Naive thymus-derived CD4-positive, alpha-beta T cell (primary cell): ENCODE measurements around the gene ATOH8. TPM values are rescaled to one million over a fixed set of nuclear protein-coding genes. Genes with fewer than 3 reads are reported as not detected.

ENCODE experiments used
- microRNA-seq: library from miRNA; unstranded; fragments of <30 nt; microRNA quantifications from one replicate; pipeline ENCODE4 v1.2.0, GENCODE V29; 2022; ENCODE audit warnings: borderline microRNAs expressed
- polyA plus RNA-seq, 2 donors: library from polyadenylated mRNA; unstranded; fragments of 300-500 nt; fragmentation: Illumina TruSeq; gene quantifications; one replicate each; pipeline ENCODE4 v1.2.3, GENCODE V29; 2021
- total RNA-seq, 6 experiments: library from RNA in 5 of 6; stranded (reverse) in 5 of 6; gene quantifications; 1 replicate in 5 of 6; 2 replicates in 1 of 6; pipeline ENCODE4 v1.2.3 and lab custom pipeline; 2021 to 2026

ATOH8 gene
- total and polyA plus RNA-seq, 7 experiments from 2014 or later = 0.42 to 0.73 TPM; not detected in 5

Small RNA genes within 50 kb of the gene (microRNA-seq; reads per million reads assigned to microRNA genes)
- not detected for gene MIR6071

Other genes with a start within 250 kb of the ATOH8 start
- gene MAT2A, start 214.8 kb upstream of the ATOH8 start, total RNA-seq = 100 to 1,000 TPM in 4 of 5 experiments, 10 to 100 TPM in 1; 96.3 to 268 (median 178) TPM
- gene MAT2A, start 214.8 kb upstream of the ATOH8 start, polyA plus RNA-seq = 100 to 1,000 TPM in 1 of 2 donors, 10 to 100 TPM in 1; 79.8 to 120 TPM
- gene GGCX, start 192.5 kb upstream of the ATOH8 start, total RNA-seq = 10 to 100 TPM; 20.4 to 34.2 (median 26.3) TPM
- gene GGCX, start 192.5 kb upstream of the ATOH8 start, polyA plus RNA-seq = 10 to 100 TPM; 11.8 to 12.2 TPM
- gene VAMP8, start 176.4 kb upstream of the ATOH8 start, total RNA-seq = 100 to 1,000 TPM in 2 of 5 experiments, 10 to 100 TPM in 3; 55.1 to 137 (median 83.2) TPM
- 100 to 1,000 TPM; 312 to 347 TPM for gene VAMP8, start 176.4 kb upstream of the ATOH8 start, polyA plus RNA-seq
- 10 to 100 TPM; 25.6 to 73.8 (median 35.1) TPM for gene VAMP5, start 169.6 kb upstream of the ATOH8 start, total RNA-seq
- gene VAMP5, start 169.6 kb upstream of the ATOH8 start, polyA plus RNA-seq = 100 to 1,000 TPM; 115 to 121 TPM
- 100 to 1,000 TPM in 1 of 5 experiments, 10 to 100 TPM in 4; 38.5 to 118 (median 61.4) TPM for gene RNF181, start 158.2 kb upstream of the ATOH8 start, total RNA-seq
- 100 to 1,000 TPM; 168 to 175 TPM for gene RNF181, start 158.2 kb upstream of the ATOH8 start, polyA plus RNA-seq
- 10 to 100 TPM in 3 of 5 experiments, 1 to 10 TPM in 2; 5.1 to 17.8 (median 11.2) TPM for gene TMEM150A, start 151.3 kb upstream of the ATOH8 start, total RNA-seq
- gene TMEM150A, start 151.3 kb upstream of the ATOH8 start, polyA plus RNA-seq = 10 to 100 TPM; 11.1 to 15.4 TPM
- gene C2orf68, start 141.9 kb upstream of the ATOH8 start, total RNA-seq = 10 to 100 TPM; 40.9 to 92.1 (median 51.6) TPM
- gene C2orf68, start 141.9 kb upstream of the ATOH8 start, polyA plus RNA-seq = 10 to 100 TPM; 24.9 to 26.6 TPM
- 10 to 100 TPM; 43.1 to 76.1 (median 57.3) TPM for gene USP39, start 137.8 kb upstream of the ATOH8 start, total RNA-seq
- gene USP39, start 137.8 kb upstream of the ATOH8 start, polyA plus RNA-seq = 10 to 100 TPM; 63.7 to 83.6 TPM
- gene SFTPB, start 85.8 kb upstream of the ATOH8 start, total RNA-seq = not detected
- gene SFTPB, start 85.8 kb upstream of the ATOH8 start, polyA plus RNA-seq = not detected
- 100 to 1,000 TPM in 2 of 5 experiments, 10 to 100 TPM in 1, 1 to 10 TPM in 2; 5.9 to 780 (median 84.7) TPM for gene GNLY, start 59.6 kb upstream of the ATOH8 start, total RNA-seq
- 10 to 100 TPM; 11.1 to 13.5 TPM for gene GNLY, start 59.6 kb upstream of the ATOH8 start, polyA plus RNA-seq
- gene ST3GAL5, start 135.0 kb downstream of the ATOH8 start, total RNA-seq = 10 to 100 TPM; 37.9 to 53.6 (median 43.0) TPM
- 10 to 100 TPM; 15.0 to 16.8 TPM for gene ST3GAL5, start 135.0 kb downstream of the ATOH8 start, polyA plus RNA-seq